Mucosa of stomach (tissue), 1 donor: ENCODE measurements around the gene MAGI1.

Experiments
- H3K27me3 ChIP-seq: one replicate; pipeline ENCODE4 v1.7.0; 2013; ENCODE audit warnings: mild to moderate bottlenecking, low read length; ENCODE audit not compliant: control insufficient read depth, insufficient read depth
- H3K36me3 ChIP-seq: one replicate; pipeline ENCODE4 v1.7.0; 2013; ENCODE audit warnings: low read length; ENCODE audit not compliant: control insufficient read depth, insufficient read depth
- H3K4me1 ChIP-seq: one replicate; pipeline ENCODE4 v1.7.0; 2013; ENCODE audit warnings: mild to moderate bottlenecking, low read length; ENCODE audit not compliant: control insufficient read depth, insufficient read depth
- H3K4me3 ChIP-seq: one replicate; pipeline ENCODE4 v1.7.0; 2013; ENCODE audit warnings: low read length
- H3K9ac ChIP-seq: one replicate; pipeline ENCODE4 v1.7.0; 2013; ENCODE audit warnings: mild to moderate bottlenecking, low read length, moderate library complexity
- H3K9me3 ChIP-seq: one replicate; pipeline ENCODE4 v1.7.0; 2013; ENCODE audit warnings: mild to moderate bottlenecking, low read length, moderate library complexity; ENCODE audit not compliant: control insufficient read depth
- donor health status: Pancreatic carcinoma.

Gene MAGI1

GRCh38 chr3:65830948-65831732 is 207.6 kb downstream of the MAGI1 start:
- Histone ChIP-seq H3K36me3 (no peaks in the 10 kb centered on the region), H3K9me3 (no peaks in the 10 kb centered on the region), H3K4me1 (peaks cover 16% of the 10 kb centered on the region), H3K4me3 (no peak overlapping the region), H3K9ac (no peak overlapping the region), H3K27me3 (no peaks in the 10 kb centered on the region)

GRCh38 chr3:65829228-65829627 is 209.5 kb downstream of the MAGI1 start:
- Histone ChIP-seq H3K4me1 (peaks cover 12% of the 10 kb centered on the region), H3K4me3 (no peak overlapping the region), H3K9ac (no peak overlapping the region), H3K9me3 (no peaks in the 10 kb centered on the region), H3K36me3 (no peaks in the 10 kb centered on the region), H3K27me3 (no peaks in the 10 kb centered on the region)

DNA sequence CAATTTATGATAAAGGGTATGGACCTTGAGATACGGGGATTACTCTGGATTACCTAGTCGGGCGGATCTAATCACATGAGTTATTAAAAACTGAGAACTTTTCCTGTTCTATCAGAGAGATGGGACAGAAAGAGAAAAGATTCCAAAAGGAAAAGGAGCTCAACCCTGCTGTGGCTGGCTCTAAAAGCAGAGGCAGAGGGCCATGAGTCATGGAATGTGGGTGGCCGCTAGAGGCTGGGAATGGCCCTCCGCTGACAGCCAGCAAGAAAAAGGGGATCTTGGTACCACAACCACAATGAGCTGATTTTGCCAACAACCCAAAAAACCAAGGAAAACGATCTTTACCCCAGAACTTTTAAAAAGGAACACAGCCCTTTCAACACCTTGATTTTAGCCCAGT is 210.0 kb downstream of the MAGI1 start:
- Histone ChIP-seq H3K4me3 (no peak overlapping the region), H3K9ac (no peak overlapping the region), H3K9me3 (no peaks in the 10 kb centered on the region), H3K27me3 (no peaks in the 10 kb centered on the region), H3K4me1 (peaks cover 10% of the 10 kb centered on the region), H3K36me3 (no peaks in the 10 kb centered on the region)

DNA sequence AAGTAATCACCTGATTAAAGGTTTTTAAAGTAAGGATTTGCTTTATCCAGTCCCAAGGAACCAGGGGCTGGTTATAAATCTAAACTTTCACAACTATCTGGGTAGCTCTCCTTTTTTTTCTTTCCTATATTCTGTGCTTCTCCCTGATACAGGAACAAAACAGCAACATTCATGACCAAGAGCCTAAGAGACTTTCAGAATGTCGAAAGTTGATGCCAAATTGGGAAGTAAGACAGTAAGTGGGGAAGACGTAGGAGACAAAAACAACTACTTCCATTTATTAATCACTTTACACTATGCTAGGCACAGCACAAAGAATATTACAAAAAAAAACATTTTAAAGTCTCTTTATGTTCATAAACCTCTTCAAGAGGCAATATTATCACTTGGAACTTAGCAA is 211.6 kb downstream of the MAGI1 start:
- H3K9ac ChIP-seq, result no peak overlapping the region
- H3K4me1 ChIP-seq, result peaks cover 6% of the 10 kb centered on the region
- H3K36me3 ChIP-seq, result no peaks in the 10 kb centered on the region
- H3K27me3 ChIP-seq, result no peaks in the 10 kb centered on the region
- no peak overlapping the region for H3K4me3 ChIP-seq
- H3K9me3 ChIP-seq, result no peaks in the 10 kb centered on the region

DNA sequence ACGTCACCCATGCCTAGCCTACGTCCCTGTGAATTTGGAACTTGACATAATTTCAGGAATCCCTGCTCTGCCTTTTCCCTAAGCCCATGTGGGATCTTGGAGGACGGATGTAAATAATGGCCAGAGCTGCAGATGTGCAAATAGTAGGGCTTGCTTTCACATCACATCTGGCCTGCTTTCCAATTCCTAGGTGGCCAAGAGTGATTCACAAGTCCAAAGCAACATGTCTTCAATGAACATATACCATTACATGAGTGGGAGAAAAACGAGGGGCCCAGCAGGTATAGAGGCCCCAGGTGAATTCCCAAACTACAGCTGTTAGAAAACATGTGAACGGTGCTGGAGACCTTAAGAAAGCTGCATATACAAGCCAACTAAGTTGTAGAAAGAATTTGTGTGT is 214.6 kb downstream of the MAGI1 start:
- Histone ChIP-seq H3K27me3 (no peaks in the 10 kb centered on the region), H3K4me3 (no peak overlapping the region), H3K36me3 (no peaks in the 10 kb centered on the region), H3K9ac (no peak overlapping the region), H3K4me1 (peaks cover 12% of the 10 kb centered on the region), H3K9me3 (no peaks in the 10 kb centered on the region)

- H3K4me3 ChIP-seq, result no peak overlapping the region
- H3K36me3 ChIP-seq, result no peaks in the 10 kb centered on the region
- peaks cover 12% of the 10 kb centered on the region for H3K4me1 ChIP-seq
- no peaks in the 10 kb centered on the region for H3K9me3 ChIP-seq
- no peaks in the 10 kb centered on the region for H3K27me3 ChIP-seq
- no peak overlapping the region for H3K9ac ChIP-seq
Measured at GRCh38 chr3:65820600-65820999, 218.1 kb downstream of the MAGI1 start.

- peaks cover 8% of the 10 kb centered on the region for H3K4me1 ChIP-seq
- no peaks in the 10 kb centered on the region for H3K27me3 ChIP-seq
- no peaks in the 10 kb centered on the region for H3K9me3 ChIP-seq
- no peak overlapping the region for H3K9ac ChIP-seq
- H3K36me3 ChIP-seq, result no peaks in the 10 kb centered on the region
- no peak overlapping the region for H3K4me3 ChIP-seq
Measured at GRCh38 chr3:65819896-65820295, 218.8 kb downstream of the MAGI1 start.

DNA sequence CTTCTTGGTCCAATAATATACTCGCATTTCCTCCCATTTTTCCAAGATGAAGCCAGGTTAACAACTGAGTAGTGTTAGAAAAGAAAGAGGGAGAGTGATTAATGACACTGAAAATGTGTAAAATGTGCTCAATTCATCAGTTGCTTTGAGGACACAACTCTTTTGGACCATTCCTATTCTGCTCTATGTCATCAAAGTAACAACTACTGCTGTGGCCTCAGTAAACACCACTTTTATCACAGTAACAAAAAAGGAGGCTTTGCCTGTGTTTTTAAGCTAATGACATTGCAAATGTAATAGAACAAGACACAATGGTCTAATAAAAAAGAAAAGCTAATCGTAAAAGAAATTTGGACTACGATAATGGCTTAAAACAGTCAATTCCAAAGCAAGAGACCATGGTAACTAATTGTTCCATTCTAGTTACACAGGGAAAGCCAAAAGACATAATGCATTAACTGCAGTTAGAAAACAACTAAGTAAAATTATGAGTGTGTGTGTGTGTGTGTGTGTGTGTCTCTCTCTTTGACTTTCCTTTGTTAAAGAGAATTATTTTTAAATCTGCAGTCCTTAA is 221.1 kb downstream of the MAGI1 start:
- Histone ChIP-seq H3K9me3 (no peaks in the 10 kb centered on the region), H3K4me1 (peaks cover 6% of the 10 kb centered on the region), H3K9ac (no peak overlapping the region), H3K27me3 (no peaks in the 10 kb centered on the region), H3K4me3 (no peak overlapping the region), H3K36me3 (no peaks in the 10 kb centered on the region)

- H3K9ac ChIP-seq, result no peak overlapping the region
- no peaks in the 10 kb centered on the region for H3K9me3 ChIP-seq
- no peaks in the 10 kb centered on the region for H3K36me3 ChIP-seq
- H3K27me3 ChIP-seq, result no peaks in the 10 kb centered on the region
- no peak overlapping the region for H3K4me3 ChIP-seq
- H3K4me1 ChIP-seq, result peaks cover 6% of the 10 kb centered on the region
Measured at GRCh38 chr3:65816208-65816607, 222.5 kb downstream of the MAGI1 start.

DNA sequence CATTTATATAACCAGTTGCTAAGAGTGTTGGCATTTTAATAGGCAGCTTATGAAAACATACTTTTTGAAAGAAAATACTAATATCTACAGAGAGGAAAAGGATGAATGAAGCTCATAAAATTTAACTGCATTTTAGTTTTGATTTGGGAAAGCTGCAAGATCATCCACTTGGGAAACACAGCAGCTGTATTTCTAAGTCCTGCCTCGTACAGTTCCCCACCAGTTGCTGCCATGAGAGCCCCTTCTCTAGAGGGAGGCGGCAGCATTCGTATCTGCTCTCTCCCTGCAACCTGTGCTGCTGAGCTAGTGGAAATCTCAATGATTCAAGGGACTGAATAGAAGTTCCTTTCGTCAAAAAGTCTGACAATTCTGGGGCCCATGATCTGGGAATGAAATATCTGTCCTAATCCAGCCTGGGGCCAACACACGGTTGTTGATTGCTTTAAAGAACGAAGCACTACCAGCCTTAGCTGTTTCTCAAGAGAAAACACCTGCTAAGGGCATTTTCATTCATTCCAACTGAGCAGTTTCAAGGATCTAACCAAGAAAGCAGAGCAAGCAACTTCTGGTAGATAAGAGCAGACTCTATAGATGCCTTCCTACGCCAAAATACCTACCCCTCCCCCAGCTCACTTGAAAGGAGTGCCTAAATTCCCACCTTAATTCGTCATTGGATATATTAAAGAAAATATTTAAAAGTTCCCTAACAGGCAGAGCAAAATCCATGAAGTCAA is 223.7 kb downstream of the MAGI1 start:
- Histone ChIP-seq H3K27me3 (no peaks in the 10 kb centered on the region), H3K4me1 (peaks cover 2% of the 10 kb centered on the region), H3K9me3 (no peaks in the 10 kb centered on the region), H3K9ac (no peak overlapping the region), H3K36me3 (no peaks in the 10 kb centered on the region), H3K4me3 (no peak overlapping the region)

GRCh38 chr3:65811892-65812291 is 226.8 kb downstream of the MAGI1 start:
- Histone ChIP-seq H3K9ac (no peak overlapping the region), H3K4me3 (no peak overlapping the region), H3K4me1 (peaks cover 2% of the 10 kb centered on the region), H3K9me3 (no peaks in the 10 kb centered on the region), H3K36me3 (no peaks in the 10 kb centered on the region), H3K27me3 (no peaks in the 10 kb centered on the region)

DNA sequence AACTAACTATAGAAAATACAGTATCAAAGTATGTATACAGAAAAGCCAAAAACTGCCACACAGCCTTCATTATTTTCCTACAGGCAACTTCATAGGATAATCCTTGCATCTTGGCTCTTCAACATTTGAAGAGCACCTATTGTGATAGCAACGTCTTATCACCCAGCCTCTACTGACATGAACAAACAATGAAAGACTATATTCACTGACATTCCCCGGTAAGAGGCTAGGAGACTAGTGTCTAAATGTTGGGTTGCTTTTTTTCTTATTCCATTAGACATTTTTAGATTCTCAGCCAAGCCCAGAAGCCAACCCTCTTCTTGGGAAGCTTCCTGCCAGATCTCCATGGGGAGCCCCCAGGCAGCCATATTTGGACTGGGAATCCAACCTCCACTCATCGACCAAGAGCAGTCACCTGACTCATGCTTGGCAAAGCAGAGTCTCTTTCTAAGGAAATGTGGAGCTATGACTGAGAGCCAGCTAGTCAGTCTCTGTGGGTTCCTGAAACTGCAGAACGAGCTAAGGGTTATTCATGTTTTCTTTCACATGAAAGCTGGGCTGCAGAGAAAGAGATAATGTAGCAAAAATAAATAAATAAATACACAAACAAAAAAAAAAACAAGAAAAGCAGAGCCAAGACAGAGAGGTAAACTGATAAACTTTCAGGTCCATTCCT is 227.5 kb downstream of the MAGI1 start:
- Histone ChIP-seq H3K4me1 (peaks cover 4% of the 10 kb centered on the region), H3K9ac (no peak overlapping the region), H3K9me3 (no peaks in the 10 kb centered on the region)

More for the DNA sequence above, 227.5 kb downstream of the MAGI1 start:
- H3K27me3 ChIP-seq, result no peaks in the 10 kb centered on the region
- H3K36me3 ChIP-seq, result no peaks in the 10 kb centered on the region
- H3K4me3 ChIP-seq, result no peak overlapping the region
